Activated CD8-positive, alpha-beta memory T cell treated with anti-CD3 and anti-CD28 coated beads, Interleukin-2, amount 50 U/mL, for 1 hour (primary cell): Measurements from ENCODE around the gene EFNA4.

Source experiments
- DNase-seq: peaks from one replicate; pipeline ENCODE4 v3.0.0-alpha.2; 2020; ENCODE audit errors: extremely low read depth

Gene EFNA4

DNA sequence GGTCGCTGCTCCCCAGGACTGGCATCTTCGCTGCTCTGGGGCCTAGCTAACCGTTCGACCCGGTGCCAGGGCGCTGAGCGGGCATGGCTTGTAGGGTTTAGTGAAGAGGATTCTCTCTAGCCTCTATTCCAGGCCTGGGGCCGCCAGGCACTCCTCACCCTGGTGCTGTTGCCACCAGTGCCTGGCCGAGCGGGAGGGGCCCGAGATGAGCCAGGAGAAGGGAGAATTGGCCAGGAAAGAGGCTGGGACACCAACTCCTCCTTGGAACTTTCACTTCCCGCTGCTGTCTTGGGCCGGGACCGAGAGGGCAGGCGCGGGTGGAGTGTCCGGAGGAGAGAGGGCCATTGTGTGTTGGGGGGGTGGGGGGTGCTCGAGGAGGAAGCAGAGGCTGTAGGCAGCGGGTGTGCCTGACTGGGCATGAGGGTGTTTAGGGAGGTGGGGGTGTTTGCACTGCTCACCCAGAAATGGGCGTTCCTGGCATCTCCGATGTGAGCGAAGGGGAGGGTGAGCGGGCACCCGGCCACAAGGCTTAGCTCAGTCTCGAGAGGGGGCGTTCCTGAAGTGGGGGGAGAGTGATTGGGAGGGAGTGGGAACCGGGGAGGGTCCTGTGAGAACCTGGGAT is 11.7 kb upstream of the EFNA4 start:
- no peak for DNase-seq

DNA sequence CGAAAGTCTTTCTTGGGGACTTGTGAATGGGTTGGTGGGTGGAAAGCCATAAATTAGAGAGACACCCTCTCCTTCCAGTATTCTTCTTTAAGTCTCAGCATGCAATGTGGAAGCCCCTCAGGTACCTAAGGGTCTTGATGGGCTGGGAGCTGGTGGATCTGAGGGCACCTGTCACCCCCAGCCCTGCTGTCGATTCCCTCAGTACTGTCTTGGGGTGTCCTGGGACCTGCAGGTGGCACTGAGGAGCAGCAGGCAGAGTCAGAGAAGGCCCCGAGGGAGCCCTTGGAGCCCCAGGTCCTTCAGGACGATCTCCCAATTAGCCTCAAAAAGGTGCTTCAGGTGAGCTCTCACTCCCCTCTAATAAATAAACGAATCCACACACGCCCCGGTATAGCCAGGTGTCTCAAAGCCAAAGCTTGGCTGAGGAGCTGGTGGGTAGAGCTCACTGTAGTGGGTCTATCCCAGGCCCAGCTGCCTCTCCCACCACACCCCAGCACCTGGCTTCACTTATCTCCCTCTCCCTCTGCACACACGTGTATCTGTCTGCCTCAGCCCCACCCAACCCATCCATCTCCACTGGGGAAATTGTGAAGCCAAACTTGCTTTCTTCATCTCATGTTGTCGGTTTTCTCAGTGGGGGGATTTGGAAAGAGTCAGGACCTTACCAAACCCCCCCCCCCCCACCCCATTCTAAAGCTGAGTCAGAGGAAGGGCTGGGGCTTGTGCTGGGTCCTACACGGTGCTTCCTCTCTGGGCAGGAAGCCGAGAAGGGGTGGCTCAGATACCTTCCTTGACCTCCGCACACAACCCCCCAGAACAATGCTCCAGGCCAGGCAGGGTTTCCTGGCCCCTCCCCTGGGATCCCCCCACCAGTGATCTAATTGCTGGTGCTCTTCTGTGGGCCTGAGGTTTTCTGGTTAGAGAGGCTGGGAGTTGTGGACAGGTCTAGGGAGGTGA is 10.8 kb upstream of the EFNA4 start:
- no peak for DNase-seq

- DNase-seq = no peak
Measured at GRCh38 chr1:155053531-155054105, 9.9 kb upstream of the EFNA4 start.

- no peak for DNase-seq
Measured at GRCh38 chr1:155057104-155057503, 6.4 kb upstream of the EFNA4 start.

GRCh38 chr1:155057788-155058211 is 5.7 kb upstream of the EFNA4 start:
- DNase-seq = no peak

DNA sequence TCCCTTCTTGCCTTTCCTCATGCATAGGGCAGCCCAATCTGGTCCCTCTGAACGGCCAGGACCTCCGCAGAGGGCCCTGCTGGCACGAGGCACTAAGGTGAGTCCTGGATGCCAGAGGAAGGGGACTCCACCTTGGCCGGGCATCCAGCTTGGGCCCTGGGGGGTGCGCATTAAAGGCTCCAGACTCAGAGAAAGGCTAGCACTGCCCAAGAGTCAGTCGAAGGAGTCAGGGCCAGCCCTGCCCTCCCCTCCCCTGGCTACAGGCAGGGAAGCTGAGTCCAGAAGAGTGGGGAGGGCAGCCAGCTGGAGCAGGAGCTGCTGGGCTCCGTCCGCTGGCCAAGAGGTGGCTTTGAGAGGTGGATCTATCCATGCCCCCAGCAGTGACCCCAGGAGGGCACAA is 2.8 kb upstream of the EFNA4 start:
- DNase-seq = no peak

DNA sequence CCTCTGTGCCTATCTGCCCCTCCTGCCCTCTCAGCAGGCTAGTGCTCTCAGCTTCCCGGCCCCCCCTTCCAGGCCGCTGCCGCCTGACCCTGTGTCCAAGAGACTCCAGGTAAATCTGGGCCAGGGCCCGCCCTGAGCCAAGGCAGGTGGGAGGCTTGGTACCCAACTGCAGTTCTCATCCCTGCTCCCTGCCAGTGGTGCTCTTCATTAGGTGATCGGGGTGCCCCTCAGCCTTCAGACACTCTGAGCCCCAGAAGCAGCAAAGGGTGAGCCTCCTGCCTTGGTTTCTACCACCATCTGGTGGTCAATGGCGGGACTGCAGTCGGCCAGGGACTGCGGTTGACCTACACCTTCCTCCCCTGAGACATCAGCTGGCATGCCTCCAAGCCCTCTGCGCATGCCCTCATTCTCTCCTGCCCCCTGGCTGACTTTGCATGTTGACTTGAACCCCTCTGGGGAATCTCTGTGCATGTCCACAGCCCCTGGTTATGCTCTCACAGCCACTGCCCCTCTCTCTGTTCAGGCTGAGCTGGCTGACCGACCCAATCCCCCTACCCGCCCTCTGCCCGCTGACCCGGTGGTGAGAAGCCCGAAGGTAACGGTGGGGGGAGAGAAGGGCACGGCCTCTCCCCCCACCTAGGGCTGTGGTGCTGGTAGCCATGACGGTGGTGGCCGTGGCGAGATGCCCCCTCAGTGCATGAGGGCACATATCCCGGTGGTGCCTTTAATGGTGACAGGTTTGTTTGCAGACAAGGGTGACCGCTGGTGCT is 2.0 kb upstream of the EFNA4 start:
- DNase-seq = peak; percentile 68

- no peak for DNase-seq
Measured at GRCh38 chr1:155062151-155062686, 1.3 kb upstream of the EFNA4 start.

DNA sequence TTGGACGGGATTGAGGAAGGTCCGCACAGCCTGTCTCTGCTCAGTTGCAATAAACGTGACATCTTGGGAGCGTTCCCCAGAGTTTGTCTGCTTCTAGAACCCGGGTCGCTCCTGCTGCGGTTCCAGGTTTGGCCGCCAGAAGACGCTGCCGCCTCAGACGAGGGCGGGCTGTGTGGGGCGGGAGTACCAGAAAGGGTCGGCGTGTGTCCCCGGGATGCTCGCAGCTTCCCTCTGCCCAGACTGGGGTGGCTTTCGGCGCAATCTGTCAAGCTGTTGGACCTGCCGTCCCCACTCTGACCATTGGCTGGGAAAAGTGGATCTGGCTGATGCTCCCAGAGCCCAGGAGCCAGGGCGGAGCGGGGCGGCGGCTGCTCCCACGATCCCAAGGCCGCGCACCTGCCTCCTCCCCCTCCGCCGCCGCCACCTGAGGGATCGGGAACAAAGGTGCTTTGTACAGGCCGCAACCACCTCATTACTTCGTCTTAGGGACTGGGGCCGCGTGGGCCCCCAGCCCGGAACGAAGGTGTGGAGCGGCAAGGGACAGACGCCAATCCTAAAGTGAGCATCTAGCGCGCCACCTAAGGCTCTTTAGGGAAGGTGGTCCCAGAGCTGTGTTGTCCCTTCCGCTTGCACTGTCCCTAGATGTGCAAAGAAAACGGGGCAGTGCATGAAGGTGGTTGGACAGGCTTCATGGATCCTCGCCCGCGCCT is 683 bp upstream of the EFNA4 start:
- no peak for DNase-seq

DNA sequence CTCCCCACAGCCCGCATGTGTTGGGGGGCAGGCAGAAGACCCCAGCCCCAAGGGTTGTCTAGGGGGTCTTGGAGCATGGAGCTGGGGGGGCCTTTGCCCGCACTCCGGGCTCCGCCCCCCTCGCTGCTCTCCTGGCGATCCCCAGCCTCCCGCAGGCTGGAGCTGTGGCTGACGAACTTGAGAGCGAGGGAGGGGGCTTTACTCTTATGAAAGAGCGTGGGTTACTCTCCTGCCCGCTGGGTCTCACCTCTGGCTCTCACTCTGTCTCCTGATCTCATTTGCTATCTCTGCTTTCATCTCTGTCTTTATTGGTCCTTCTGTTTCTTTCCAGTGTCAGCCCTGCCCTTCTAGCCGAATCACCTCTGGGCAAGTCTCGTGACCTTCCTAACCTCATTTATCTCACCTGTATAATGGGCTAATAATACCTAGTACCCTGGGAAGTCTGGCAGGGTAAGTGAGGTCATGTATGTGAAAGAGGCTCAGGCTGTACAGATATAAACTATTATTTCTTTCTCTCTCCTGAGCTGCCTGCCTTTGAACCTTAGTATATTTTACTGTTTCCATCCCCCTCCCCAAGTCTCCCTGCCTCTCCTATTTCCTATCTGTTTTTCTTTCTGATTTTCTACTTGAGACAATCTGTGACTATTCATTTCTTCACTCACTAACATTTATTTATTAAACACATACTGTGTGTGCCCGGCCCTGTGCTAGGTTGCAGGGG is 731 bp downstream of the EFNA4 start:
- no peak for DNase-seq

DNA sequence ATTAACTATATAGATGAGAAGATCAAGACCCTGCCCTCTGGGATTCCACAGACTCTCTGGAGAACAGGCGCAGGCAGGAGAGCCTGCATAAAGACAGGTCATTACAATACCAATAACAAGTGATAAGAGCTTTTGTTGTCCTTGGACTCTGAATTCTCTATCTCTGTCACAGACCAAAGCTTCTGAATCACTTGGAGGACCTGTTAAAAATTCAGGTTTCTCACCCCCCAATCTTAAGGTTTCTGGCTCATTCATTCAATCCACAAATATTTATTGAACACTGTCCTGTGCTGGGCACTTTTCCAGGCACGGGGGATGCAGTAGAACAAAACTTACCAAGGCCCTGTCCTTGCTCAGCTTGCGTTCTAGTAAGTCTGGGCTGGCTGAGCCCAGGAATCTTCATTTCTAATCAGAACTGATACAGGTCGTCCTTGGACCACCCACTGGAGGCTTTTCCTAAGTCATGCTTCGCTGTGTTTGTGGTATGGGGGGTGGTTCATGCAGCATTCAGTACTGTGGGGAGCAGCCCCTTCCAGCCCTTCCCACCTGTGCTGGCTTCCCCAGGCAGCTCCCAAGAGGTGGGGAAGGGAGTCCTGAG is 1.4 kb downstream of the EFNA4 start:
- no peak for DNase-seq

- DNase-seq = no peak
Measured at GRCh38 chr1:155066777-155067176, 3.2 kb downstream of the EFNA4 start.

DNA sequence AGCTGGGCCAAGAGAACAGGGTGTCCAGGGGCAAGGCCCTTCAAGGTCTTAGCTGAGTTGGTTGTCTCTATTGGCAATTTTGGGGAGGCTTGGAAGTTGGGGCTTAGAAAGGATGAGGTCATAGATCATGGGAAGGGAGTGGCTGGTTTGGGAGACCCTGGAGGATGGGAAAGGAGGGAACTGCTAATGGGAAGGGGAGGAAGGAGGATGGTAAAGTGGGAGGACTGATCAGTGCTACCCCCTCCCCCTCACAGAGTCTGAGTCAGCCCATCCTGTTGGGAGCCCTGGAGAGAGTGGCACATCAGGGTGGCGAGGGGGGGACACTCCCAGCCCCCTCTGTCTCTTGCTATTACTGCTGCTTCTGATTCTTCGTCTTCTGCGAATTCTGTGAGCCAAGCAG is 5.1 kb downstream of the EFNA4 start:
- no peak for DNase-seq

- DNase-seq = no peak
Measured at GRCh38 chr1:155069551-155070157, 6.1 kb downstream of the EFNA4 start.

DNA sequence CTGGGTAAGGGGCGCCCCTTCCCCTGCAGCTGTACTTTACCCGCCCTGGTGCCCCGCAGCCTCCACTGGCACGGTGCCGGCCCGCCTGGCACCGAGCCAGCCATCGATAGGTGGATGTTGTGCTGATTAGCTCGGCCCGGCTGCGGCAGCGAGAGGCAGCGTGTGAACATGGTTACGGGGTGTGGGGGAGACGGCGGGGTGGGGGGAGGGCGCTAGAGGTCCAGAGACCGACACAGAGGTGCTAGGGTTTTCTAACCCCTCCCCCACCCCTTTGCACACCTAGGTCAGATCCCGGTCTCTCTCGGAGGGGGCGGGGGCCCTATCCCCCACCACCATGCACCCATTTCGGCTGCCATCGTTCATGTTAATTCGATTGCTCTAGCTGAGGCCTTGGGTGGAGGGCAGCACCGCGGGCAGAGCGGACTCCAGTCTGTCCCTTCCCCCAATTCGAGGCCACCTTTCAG is 6.7 kb downstream of the EFNA4 start:
- no peak for DNase-seq

- DNase-seq = no peak
Measured at GRCh38 chr1:155070721-155071569, 7.4 kb downstream of the EFNA4 start.

- no peak for DNase-seq
Measured at GRCh38 chr1:155071701-155072100, 8.2 kb downstream of the EFNA4 start.

DNA sequence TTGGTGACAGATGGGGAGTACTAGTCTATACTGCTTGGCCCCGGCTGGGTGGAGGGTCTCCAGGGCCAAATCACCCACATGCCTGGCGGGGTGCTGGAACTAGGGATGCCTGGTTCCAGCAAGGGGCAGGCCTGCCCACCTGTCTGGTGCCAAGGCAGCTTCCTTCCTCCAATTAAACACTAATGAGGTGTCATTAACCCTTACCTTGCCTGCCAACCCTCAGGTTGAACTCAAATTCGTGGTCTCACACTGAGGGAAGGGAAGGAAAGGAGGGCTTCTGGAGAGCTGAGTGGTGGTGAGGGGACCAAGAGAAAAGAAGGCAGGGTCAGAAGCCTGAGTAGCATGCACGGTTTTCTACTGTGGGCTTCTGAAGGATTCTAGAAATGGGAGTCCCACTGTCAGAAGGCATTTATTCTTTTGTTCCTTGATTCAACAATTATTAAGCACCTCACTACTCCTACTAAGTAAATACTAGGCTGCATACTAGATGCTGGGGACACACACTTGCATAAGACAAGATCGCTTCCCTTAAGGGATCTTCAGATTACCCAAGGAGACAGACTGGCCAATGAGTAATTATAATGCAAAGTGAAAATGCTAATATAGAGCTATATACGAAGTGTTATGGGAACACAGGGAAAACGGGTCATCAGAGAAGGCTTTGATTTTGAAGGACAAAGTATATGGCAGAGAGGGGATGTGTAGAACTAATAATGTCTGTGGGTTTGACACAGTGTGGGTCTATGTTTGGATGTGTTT is 9.2 kb downstream of the EFNA4 start:
- no peak for DNase-seq
